ENCODE data around the gene GOLPH3L.

DNA sequence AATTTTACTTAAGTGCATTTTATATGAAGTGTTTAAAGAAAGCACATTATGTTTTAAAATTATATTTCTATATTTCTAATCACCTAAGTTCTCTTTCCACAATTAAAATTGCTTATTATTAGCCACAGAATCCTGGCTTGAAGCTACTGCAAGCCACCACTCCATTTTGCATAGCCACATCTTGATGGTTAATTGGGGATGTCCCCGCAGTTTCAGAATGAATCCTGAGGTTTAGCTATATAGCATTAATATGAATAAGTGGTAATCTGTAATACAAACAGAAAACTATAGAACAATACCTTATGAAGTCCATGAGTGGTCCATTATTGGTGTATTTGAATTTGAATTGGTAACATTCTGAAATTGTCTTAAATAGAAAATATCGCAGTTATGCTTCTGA lies 11.6 kb upstream of the GOLPH3L start:
- no peak for TF ChIP-seq ZNF565 (CRISPR knock-in tag; conservative IDR thresholded peaks at IDR 0.05; ENCODE audit: low read depth)
- no peak for TF ChIP-seq ZFP3 (CRISPR knock-in tag; IDR thresholded peaks at IDR 0.05)
- no peak for TF ChIP-seq SNAI2 (CRISPR knock-in tag; IDR thresholded peaks at IDR 0.05)
- no peak for TF ChIP-seq PPARA (CRISPR knock-in tag; IDR thresholded peaks at IDR 0.05; ENCODE audit: borderline replicate concordance)
- TF ChIP-seq, protein P1, sequence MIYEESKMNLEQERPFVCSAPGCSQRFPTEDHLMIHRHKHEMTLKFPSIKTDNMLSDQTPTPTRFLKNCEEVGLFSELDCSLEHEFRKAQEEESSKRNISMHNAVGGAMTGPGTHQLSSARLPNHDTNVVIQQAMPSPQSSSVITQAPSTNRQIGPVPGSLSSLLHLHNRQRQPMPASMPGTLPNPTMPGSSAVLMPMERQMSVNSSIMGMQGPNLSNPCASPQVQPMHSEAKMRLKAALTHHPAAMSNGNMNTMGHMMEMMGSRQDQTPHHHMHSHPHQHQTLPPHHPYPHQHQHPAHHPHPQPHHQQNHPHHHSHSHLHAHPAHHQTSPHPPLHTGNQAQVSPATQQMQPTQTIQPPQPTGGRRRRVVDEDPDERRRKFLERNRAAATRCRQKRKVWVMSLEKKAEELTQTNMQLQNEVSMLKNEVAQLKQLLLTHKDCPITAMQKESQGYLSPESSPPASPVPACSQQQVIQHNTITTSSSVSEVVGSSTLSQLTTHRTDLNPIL (CRISPR knock-in tag; IDR thresholded peaks at IDR 0.05; ENCODE audit: low read depth), result no peak
- TF ChIP-seq ESRRG (CRISPR knock-in tag; IDR thresholded peaks at IDR 0.05), result no peak
- no peak for TF ChIP-seq RARB (CRISPR knock-in tag; IDR thresholded peaks at IDR 0.05)
- TF ChIP-seq CSDC2 (CRISPR knock-in tag; IDR thresholded peaks at IDR 0.05), result no peak

Data from SK-N-SH treated with all-trans-retinoic acid at 6 μM for 48 hours (cell line).